Kidney (tissue), 22 donors: ENCODE results near the gene KLRD1. TPM values are rescaled to one million over a fixed set of nuclear protein-coding genes. Genes with fewer than 3 reads are reported as not detected.

Experiments used
- DNase-seq, 5 donors: peaks; one replicate each; pipeline ENCODE4 v3.0.0-alpha.2; 2013 to 2020
- FAIRE-seq: peaks from 2 replicates; lab custom pipeline; 2012; peaks lifted over from hg19 to GRCh38; lab: Jason Lieb, UNC
- H3K27ac ChIP-seq, 2 donors: one replicate each; pipeline ENCODE4 v1.7.0; 2013; ENCODE audit warnings: low read depth in 2 of 2, low read length in 2 of 2, inconsistent platforms in 1 of 2
- H3K27me3 ChIP-seq: one replicate; pipeline ENCODE4 v1.7.1; 2013; ENCODE audit warnings: low read length, inconsistent platforms; ENCODE audit not compliant: control insufficient read depth, insufficient read depth
- H3K36me3 ChIP-seq, 3 donors: one replicate each; pipeline versions ENCODE4 v1.7.0 to v1.7.1; 2013; ENCODE audit warnings: low read length in 3 of 3, control low read depth in 1 of 3, inconsistent platforms in 1 of 3; ENCODE audit not compliant: insufficient read depth in 3 of 3, control insufficient read depth in 2 of 3
- H3K4me1 ChIP-seq, 3 donors: one replicate each; pipeline versions ENCODE4 v1.7.0 to v1.7.1; 2013; ENCODE audit warnings: low read length in 3 of 3, inconsistent platforms in 1 of 3, low read depth in 1 of 3; ENCODE audit not compliant: control insufficient read depth in 2 of 3, insufficient read depth in 2 of 3
- H3K4me3 ChIP-seq, 3 donors: one replicate each; pipeline versions ENCODE4 v1.7.0 to v1.8.1; 2013; ENCODE audit warnings: low read length in 3 of 3, control low read depth in 1 of 3, inconsistent platforms in 1 of 3
- H3K9ac ChIP-seq, 3 donors: one replicate each; pipeline versions ENCODE4 v1.7.0 to v1.7.1; 2013; ENCODE audit warnings: low read length in 3 of 3, control low read depth in 1 of 3, inconsistent platforms in 1 of 3
- H3K9me3 ChIP-seq, 3 donors: one replicate each; pipeline versions ENCODE4 v1.7.0 to v1.7.1; 2013; ENCODE audit warnings: low read length in 3 of 3, control low read depth in 1 of 3, inconsistent platforms in 1 of 3; ENCODE audit not compliant: control insufficient read depth in 2 of 3, insufficient read depth in 1 of 3
- intact Hi-C: fragments of 100-400 bp; cut with DNase I; formaldehyde crosslinking; loops from one replicate; pipeline ENCODE4 v1.11.1; 2022
- long read RNA-seq, 10 donors: library from polyadenylated mRNA in 1 of 10; unstranded in 1 of 10; transcript quantifications; one replicate each; pipeline ENCODE4 v2.0.0 and lab custom pipeline, GENCODE V29; 2021 to 2026
- polyA plus RNA-seq: library from polyadenylated mRNA; stranded (reverse); fragments of 350-450 nt; fragmentation: Illumina TruSeq; extraction: RNeasy Lipid Tissue Mini Kit (QIAGEN cat#74804); gene quantifications from one replicate; pipeline ENCODE4 v1.2.3, GENCODE V29; 2014; ENCODE audit warnings: low read depth, low replicate concordance; ENCODE audit not compliant: insufficient read depth
- total RNA-seq: library from RNA; stranded (reverse); fragmentation: NEBNext Ultra II Directional; extraction: Animal tissue kit (Norgen Biotek cat#: 25700); gene quantifications from one replicate; pipeline ENCODE4 v1.2.1, GENCODE V29; 2021
- TF ChIP-seq, protein P1 (sequence below): IDR thresholded peaks from 3 replicates; pipeline ENCODE4 v1.5.1; 2012; ENCODE audit warnings: mild to moderate bottlenecking, moderate library complexity, borderline replicate concordance; ENCODE audit not compliant: insufficient read depth; ENCODE audit errors: extremely low read depth
- donor health status: control.
- donor health status: control.
- donor health status: control.
- donor health status: control.
- donor health status: control.
- donor health status: DM: yes; HTN: yes; CAD: no.
- donor health status: Normal renal cell carcinoma (clear cell type).

Gene KLRD1
- total RNA-seq (5.5 TPM), polyA plus RNA-seq (0.37 TPM)
- long read RNA-seq, donor 1 = 0 reads
- long read RNA-seq, donor 2 = 0 reads
- long read RNA-seq, donor 3 = 0 reads
- long read RNA-seq, donor 4 = 0 reads
- long read RNA-seq, donor 5 = 0 reads
- long read RNA-seq, donor 6 = 0 reads
- long read RNA-seq, donor 7 = 0 reads
- long read RNA-seq, donor 8 = 0 reads
- long read RNA-seq, donor 9 = 0 reads
- long read RNA-seq, donor 10 = 0 reads

- DNase-seq = no peak
- no peak within 1 kb of the TSS for H3K4me3 ChIP-seq
- no peak within 1 kb of the TSS for H3K27ac ChIP-seq
- no peaks in the 10 kb centered on the region for H3K36me3 ChIP-seq
- no peaks in the 10 kb centered on the region for H3K9me3 ChIP-seq
- intact Hi-C loops = no loop called here
- H3K4me1 ChIP-seq = no peaks in the 10 kb centered on the region
- no peak within 1 kb of the TSS for H3K9ac ChIP-seq
- H3K27me3 ChIP-seq = no peaks in the 10 kb centered on the region
- no peak for FAIRE-seq
- TF ChIP-seq, protein P1, sequence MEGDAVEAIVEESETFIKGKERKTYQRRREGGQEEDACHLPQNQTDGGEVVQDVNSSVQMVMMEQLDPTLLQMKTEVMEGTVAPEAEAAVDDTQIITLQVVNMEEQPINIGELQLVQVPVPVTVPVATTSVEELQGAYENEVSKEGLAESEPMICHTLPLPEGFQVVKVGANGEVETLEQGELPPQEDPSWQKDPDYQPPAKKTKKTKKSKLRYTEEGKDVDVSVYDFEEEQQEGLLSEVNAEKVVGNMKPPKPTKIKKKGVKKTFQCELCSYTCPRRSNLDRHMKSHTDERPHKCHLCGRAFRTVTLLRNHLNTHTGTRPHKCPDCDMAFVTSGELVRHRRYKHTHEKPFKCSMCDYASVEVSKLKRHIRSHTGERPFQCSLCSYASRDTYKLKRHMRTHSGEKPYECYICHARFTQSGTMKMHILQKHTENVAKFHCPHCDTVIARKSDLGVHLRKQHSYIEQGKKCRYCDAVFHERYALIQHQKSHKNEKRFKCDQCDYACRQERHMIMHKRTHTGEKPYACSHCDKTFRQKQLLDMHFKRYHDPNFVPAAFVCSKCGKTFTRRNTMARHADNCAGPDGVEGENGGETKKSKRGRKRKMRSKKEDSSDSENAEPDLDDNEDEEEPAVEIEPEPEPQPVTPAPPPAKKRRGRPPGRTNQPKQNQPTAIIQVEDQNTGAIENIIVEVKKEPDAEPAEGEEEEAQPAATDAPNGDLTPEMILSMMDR = no peak
These were observed at the start of gene KLRD1 for GRCh38 chr12:10307630-10308029. TSS of gene KLRD1 (plus strand) at chr12:10307870. CDS start at chr12:10308078, 208 bp downstream.

DNA sequence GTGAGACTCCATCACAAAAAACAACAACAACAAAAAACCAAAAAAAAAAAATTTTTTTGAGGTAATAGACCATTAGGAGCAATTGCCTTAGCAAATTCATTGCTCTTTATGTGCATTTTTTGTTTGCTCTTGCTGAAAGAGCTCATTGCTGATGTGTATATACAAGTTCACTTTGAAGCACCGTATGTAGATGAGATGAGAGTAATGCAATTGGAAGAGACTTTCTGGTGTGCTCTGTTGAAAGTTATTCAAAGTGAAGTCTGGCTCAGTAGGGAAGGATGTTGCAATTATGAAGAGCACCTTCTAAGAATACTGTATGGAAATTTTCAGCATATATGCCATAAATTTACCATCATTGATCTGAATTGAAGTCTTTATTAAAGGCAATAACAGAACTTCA is 46.7 kb upstream of the KLRD1 start:
- FAIRE-seq (no peak), DNase-seq (no peak)
- no peak overlapping the region for H3K9ac ChIP-seq
- no peak overlapping the region for H3K4me3 ChIP-seq
- peaks cover 0 to 2% (median 0%) of the 10 kb centered on the region in 3 donors for H3K9me3 ChIP-seq
- intact Hi-C loops = no loop called here
- no peaks in the 10 kb centered on the region for H3K27me3 ChIP-seq
- TF ChIP-seq, protein P1 = no peak
- H3K27ac ChIP-seq = no peak overlapping the region
- no peaks in the 10 kb centered on the region for H3K4me1 ChIP-seq
- H3K36me3 ChIP-seq = no peaks in the 10 kb centered on the region

- H3K9me3 ChIP-seq = no peaks in the 10 kb centered on the region
- H3K27me3 ChIP-seq = no peaks in the 10 kb centered on the region
- H3K4me1 ChIP-seq = no peaks in the 10 kb centered on the region
- TF ChIP-seq, protein P1 = no peak
- peak in 4 of 5 donors; percentile 14 to 35 (median 24) for DNase-seq
- H3K36me3 ChIP-seq = no peaks in the 10 kb centered on the region
- intact Hi-C loops = no loop called here
- H3K27ac ChIP-seq = no peak overlapping the region
- no peak overlapping the region for H3K9ac ChIP-seq
- no peak for FAIRE-seq
- H3K4me3 ChIP-seq = no peak overlapping the region
These were observed 39.6 kb upstream of the KLRD1 start for GRCh38 chr12:10268037-10268436.
